Raji (cell line): ENCODE results near the gene TBXAS1.

Experiments
- POLR2A ChIP-seq: IDR thresholded peaks from 2 replicates; pipeline ENCODE4 v1.6.1; 2011; ENCODE audit warnings: low read depth, low read length, control low read depth; ENCODE audit not compliant: insufficient read depth

The TBXAS1 gene

DNA sequence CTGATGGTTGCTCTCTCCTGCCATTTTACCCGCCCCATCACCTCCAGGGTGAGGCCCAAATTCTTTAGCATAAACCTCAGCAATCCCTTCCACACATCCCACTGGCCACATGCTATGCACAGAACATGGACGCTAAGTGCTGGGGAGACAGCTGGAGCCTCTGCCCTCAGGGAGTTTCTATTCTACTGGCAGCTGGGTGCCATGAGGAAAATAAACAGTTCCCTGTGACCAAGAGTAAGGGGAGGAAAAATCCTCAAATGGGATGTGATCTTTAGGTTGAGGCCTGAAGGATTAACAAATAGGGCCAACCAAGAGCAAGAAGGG, 232.5 kb downstream of the TBXAS1 start:
- no peak for TF ChIP-seq POLR2A

DNA sequence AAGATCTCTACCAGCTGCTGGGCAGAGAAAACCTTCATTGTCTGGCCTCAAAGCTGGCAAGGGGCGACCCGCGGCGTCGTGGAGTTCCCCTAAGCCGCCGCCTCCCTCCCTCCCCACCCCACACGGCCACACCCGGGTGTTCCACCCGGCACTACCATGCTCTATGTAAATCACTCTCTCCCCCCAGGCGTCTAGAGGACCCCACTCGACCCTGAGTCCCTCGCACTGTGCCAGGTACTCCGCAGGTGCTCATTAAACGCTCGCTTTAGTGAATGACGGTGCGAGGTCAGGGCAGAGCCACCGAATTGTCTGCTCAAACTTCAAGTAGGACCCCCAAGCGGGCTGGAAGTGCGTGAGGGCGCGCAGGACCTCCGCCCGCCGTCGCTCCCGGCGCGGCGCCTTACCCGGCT, 233.1 kb downstream of the TBXAS1 start:
- no peak for TF ChIP-seq POLR2A

DNA sequence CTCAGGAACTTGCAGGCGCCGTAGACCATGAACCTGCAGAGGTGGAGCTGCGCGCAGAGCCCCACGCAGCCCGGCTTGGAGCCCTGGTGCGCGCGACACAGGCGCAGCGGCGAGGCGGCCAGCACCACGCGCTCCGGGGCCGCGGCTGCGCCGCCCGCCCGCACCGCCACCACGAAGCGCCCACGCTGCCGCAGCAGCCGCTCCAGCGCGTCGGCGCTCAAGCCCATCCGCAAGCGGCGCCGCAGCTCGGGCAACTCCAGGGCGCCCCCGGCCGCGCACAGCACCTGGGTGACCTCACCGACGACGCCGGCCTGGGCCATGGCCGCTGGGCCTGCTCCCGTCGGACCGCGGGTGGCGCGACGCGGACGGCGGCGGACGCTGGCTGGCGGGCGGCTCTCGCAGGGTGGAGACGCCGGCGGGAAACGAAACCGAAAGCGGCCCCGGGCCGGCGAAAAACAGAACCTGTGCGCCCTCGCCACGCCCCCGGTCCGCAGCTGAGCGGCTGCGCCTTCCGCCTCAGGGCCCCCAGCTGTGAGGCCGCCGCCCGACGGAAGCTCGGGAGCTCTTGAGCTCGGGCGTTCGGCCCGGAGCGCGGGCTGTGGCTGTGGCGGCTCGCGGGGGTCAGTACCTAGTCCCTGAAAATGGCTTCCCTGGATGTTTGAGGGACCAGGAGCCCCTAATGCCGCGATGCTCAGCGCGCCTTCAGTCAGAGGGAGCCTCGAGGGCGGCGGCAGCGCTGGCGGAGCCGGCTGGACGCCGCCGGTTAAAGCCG, 233.7 kb downstream of the TBXAS1 start, which contains the start of gene PARP12:
PARP12 (minus strand) TSS at position 424 of the 772 bp plus-strand sequence; CDS start at position 320, 104 bp downstream.
- TF ChIP-seq POLR2A = no peak

DNA sequence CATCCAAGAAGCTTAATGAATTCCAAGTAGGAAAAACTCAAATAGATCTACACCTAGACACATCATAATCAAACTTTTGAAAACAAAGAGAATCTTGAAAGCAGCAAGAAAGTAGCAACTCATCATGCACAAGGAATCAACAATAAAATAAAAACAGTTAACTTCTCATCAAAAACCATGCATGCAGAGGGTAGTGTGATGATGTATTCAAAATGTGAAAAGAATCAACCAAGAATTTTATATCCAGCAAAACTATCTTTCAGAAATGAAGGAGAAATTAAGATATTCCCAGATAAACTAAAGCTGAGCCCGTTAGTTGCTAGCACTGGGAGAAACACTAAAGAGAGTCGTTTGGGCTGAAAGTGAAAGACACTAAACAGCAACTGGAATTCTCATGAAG, 238.0 kb downstream of the TBXAS1 start:
- no peak for TF ChIP-seq POLR2A

GRCh38 chr7:140068033-140068432, 239.0 kb downstream of the TBXAS1 start:
- TF ChIP-seq POLR2A = no peak

DNA sequence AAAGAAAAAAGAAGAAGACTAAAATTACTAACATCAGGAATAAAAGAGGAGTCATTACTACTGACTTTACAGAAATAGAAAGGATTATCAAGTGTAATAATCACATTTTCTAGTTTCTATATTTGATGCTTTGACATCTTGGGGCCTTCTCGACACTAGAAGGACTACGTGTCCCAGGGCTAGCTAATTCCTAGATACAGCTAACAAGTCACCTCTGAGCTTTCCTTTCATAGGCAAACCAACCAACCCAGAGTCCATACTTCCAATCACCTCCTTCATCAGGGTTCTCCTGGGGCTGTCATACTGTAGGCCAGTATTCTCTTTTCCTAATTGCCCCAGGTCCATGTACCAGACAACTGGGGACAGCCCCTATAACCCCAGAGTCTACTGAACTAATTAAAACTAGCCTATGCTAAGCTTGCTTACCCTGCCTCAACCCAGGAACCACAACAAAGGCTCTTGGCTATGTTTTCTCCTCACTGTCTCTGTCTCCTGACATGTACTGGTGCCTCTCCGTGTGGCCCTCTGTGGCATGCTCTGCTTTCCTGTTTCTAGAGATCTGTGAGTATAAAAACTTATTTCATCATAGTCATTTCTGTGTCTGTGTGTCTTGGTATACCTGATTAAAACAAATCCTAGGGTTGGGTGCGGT, 240.4 kb downstream of the TBXAS1 start:
- no peak for TF ChIP-seq POLR2A
